ENCODE results near the gene SPIRE2. TPM values are rescaled to one million over a fixed set of nuclear protein-coding genes. Genes with fewer than 3 reads are reported as not detected.

The SPIRE2 gene
- total and polyA plus RNA-seq, 2 of the 4 experiments (the other 2 are of a cell fraction), result 0.72 to 1.9 TPM

- Histone ChIP-seq H2AK5ac (ENCODE audit: low read depth, low read length) (peak overlapping the region; percentile 20; the same call in 1 of the 2 replicates), H3K4ac (ENCODE audit: low read depth, low read length) (peak overlapping the region; percentile 8; the same call in 1 of the 2 replicates), H3K14ac (replicated peaks; ENCODE audit: low read depth, low read length) (peak overlapping the region; percentile 22; the same call in 1 of the 2 replicates), H2AK9ac (replicated peaks; ENCODE audit: low read depth, low read length, poor library complexity) (peak overlapping the region; percentile 90), H2BK20ac (ENCODE audit: low read depth, low read length) (no peak overlapping the region), H3K56ac (ENCODE audit: extremely low read depth, insufficient read depth, low read length) (peak overlapping the region; percentile 39; the same call in 1 of the 2 replicates), H4K20me1 (ENCODE audit: insufficient read depth, low read length) (peaks cover 4% of the 10 kb centered on the region; the same call in 1 of the 2 replicates), H2BK15ac (ENCODE audit: low read depth, low read length) (no peak overlapping the region), H2BK5ac (ENCODE audit: low read depth, low read length, poor library complexity, severe bottlenecking) (no peak overlapping the region), H3K9me3 (ENCODE audit: control insufficient read depth, insufficient read depth, low read length) (no peaks in the 10 kb centered on the region), H3K36me3 (ENCODE audit: control insufficient read depth, insufficient read depth, low read length) (no peaks in the 10 kb centered on the region), H3K27me3 (ENCODE audit: control insufficient read depth, insufficient read depth, low read length) (no peaks in the 10 kb centered on the region), H3K18ac (ENCODE audit: low read depth, low read length) (no peak overlapping the region), H4K5ac (ENCODE audit: low read depth, low read length) (no peak overlapping the region), H3K9ac (ENCODE audit: low read depth, low read length) (peak overlapping the region; percentile 73), H3K79me1 (ENCODE audit: low read depth in 1 of 2, low read length in 2 of 2) (peaks cover 3 to 41% of the 10 kb centered on the region in 2 experiments), H2BK120ac (ENCODE audit: low read depth, low read length) (no peak overlapping the region), H2AFZ (replicated peaks; ENCODE audit: low read length, poor library complexity) (peak overlapping the region; percentile 100), H4K8ac (ENCODE audit: low read depth in 2 of 2, low read length in 2 of 2) (no peak overlapping the region), H4K91ac (ENCODE audit: insufficient read depth, low read depth, low read length) (no peak overlapping the region), H3K4me3 (ENCODE audit: insufficient read depth, low read depth, low read length) (peak overlapping the region; percentile 88), H3K27ac (ENCODE audit: insufficient read depth, low read length) (peak overlapping the region; percentile 3; the same call in 1 of the 2 replicates), H3K4me1 (ENCODE audit: control insufficient read depth, insufficient read depth, low read length) (peaks cover 4% of the 10 kb centered on the region), H3K4me2 (ENCODE audit: low read depth, low read length) (peak overlapping the region; percentile 72), H3K9me1 (ENCODE audit: insufficient read depth, low read length) (no peaks in the 10 kb centered on the region; the same call in 1 of the 2 replicates), H3K23ac (ENCODE audit: low read depth, low read length) (no peak overlapping the region)
- TF ChIP-seq RFX5 (IDR thresholded peaks at IDR 0.05; ENCODE audit: low read depth, low read length) (no peak), ELK1 (IDR thresholded peaks at IDR 0.05; ENCODE audit: borderline replicate concordance, low read depth, low read length) (no peak), RAD21 (IDR thresholded peaks at IDR 0.05; ENCODE audit: low read length) (no peak), BHLHE40 (IDR thresholded peaks at IDR 0.05; ENCODE audit: low read depth, low read length) (no peak), CEBPB (IDR thresholded peaks at IDR 0.05; ENCODE audit: low read depth, low read length) (no peak), NFE2L2 (IDR thresholded peaks at IDR 0.05; ENCODE audit: low read depth, low read length) (no peak), CTCF (conservative IDR thresholded peaks at IDR 0.05; ENCODE audit: low read depth, low read length) (no peak), USF2 (IDR thresholded peaks at IDR 0.05; ENCODE audit: low read depth, low read length) (no peak)
- ATAC-seq (ENCODE audit: low read depth), result peak; percentile 24
- no peak for DNase-seq
- in situ Hi-C loops (cut with MboI; ENCODE audit: low sequenced_read_pairs), result no loop called here
- 0% methylated on average over 6 of the region's 65 CpGs; no CpG with 5 or more reads in 1 of the 2 experiments for WGBS, 2 experiments (ENCODE audit: extremely low coverage in 2 of 2, insufficient read length in 1 of 2)
- intact Hi-C loops (cut with micrococcal nuclease), result loop anchor here (10.0 kb wide), 1 partner anchor 91 kb away; the partner anchor contains the start of genes VPS9D1 and ZNF276
- dilution Hi-C loops (cut with HindIII; ENCODE audit: low sequenced_read_pairs, unreplicated experiment), result no loop called here
- no TSS peak for BruUV-seq (replicated peaks)
- ChIA-PET POLR2A (ENCODE audit: unreplicated experiment) (no interaction called here), CTCF (no interaction called here)
Measured at GRCh38 chr16:89815639-89816348, 12.5 kb upstream of the SPIRE2 start.

All from IMR-90 (cell line).